ENCODE data around the gene DEPDC7.

GRCh38 chr11:33027846-33028536 is 12.3 kb downstream of the DEPDC7 start:
- TF ChIP-seq TAF1 (IDR thresholded peaks at IDR 0.05; ENCODE audit: borderline replicate concordance, insufficient read depth, low read length) (no peak), REST (IDR thresholded peaks at IDR 0.05; ENCODE audit: insufficient read depth in 1 of 2, low read depth in 2 of 2, low read length in 2 of 2) (no peak), POLR2AphosphoS5 (IDR thresholded peaks at IDR 0.05; ENCODE audit: low read depth, low read length) (no peak), SIN3A (IDR thresholded peaks at IDR 0.05; ENCODE audit: borderline replicate concordance, insufficient read depth, low read length) (no peak)
